AG10803 (cell line): ENCODE data around the gene SOWAHB.

ENCODE experiments used
- DNase-seq: peaks from one replicate; pipeline ENCODE4 v3.0.0; 2010; ENCODE audit warnings: low read depth
- H3K4me3 ChIP-seq: 2 replicates; pipeline ENCODE4 v1.5.1; 2011; ENCODE audit warnings: mild to moderate bottlenecking, low read length, control low read depth
- CTCF ChIP-seq: conservative IDR thresholded peaks from 2 replicates; pipeline ENCODE4 v1.5.1; 2011; ENCODE audit warnings: mild to moderate bottlenecking, low read length, control low read depth, inconsistent platforms

The SOWAHB gene

DNA sequence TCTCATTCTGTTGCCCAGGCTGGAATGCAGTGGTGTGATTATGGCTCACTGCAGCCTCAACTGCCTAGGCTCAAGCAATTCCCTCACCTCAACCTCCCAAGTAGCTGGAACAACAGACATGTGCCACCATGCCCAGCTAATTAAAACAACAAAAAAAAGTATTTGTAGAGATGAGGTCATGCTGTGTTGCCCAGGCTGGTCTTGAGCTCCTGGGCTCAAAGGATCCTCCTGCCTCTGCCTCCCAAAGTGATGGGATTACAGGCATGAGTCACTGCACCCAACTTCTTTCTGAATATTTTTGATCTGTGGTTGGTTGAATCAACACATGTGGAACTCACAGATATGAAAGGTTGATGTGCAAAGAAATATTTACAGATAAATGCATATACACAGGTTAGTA, 33.1 kb upstream of the SOWAHB start:
- TF ChIP-seq CTCF, result no peak
- DNase-seq, result no peak
- no peak overlapping the region for H3K4me3 ChIP-seq

DNA sequence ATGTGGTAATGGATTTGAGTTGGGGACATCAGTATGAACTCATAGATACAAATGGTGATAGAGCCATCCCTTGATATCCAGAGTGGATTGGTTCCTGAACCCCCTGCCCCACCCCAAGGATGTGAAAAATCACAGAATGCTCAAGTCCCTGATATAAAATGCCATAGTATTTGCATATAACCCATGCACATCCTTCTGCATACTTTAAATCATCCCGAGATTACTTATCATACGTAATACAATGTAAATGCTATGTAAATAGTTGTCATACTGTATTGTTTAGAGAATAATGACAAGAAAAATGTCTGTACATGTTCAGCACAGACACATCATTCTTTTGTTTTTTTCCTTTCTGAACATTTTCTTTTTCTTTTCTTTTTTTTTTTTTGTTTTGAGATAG, 32.7 kb upstream of the SOWAHB start:
- H3K4me3 ChIP-seq, result no peak overlapping the region
- no peak for TF ChIP-seq CTCF
- no peak for DNase-seq

GRCh38 chr4:76926841-76927240, 28.9 kb upstream of the SOWAHB start:
- TF ChIP-seq CTCF, result no peak
- DNase-seq, result no peak
- no peak overlapping the region for H3K4me3 ChIP-seq

DNA sequence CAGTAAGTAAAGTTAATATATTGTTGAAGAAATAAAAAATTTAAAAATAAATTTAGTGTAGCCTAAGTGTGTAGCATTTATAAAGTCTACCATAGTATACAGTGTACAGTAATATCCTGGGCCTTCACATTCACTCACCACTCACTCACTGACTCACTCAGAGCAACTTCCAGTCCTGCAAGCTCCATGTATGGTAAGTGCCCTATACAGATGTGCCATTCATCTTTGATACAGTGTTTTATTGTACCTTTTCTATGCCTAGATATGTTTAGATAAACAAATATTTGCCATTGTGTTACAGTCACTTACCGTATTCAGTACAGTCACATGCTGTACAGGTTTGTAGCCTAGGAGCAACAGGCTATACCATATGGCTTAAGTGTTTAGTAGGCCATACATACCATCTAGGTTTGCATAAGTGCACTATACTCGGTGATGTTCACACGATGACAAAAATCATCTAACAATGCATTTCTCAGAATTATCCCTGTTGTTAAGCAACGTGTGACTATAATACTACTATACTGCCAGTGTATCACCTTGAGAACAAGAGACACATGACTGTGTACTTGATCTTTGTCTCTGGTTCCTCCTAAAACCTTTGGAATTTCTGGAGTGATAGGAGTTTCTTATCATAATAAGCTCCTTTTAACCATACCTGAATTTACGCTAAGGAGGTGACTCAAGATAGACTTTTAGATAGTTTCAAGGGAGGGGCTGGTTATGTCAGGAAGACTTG, 25.8 kb upstream of the SOWAHB start:
- TF ChIP-seq CTCF, result no peak
- no peak for DNase-seq
- H3K4me3 ChIP-seq, result no peak overlapping the region

- TF ChIP-seq CTCF, result no peak
- no peak overlapping the region for H3K4me3 ChIP-seq
- no peak for DNase-seq
Measured at GRCh38 chr4:76920715-76921114, 22.8 kb upstream of the SOWAHB start.

GRCh38 chr4:76909711-76910110, 11.8 kb upstream of the SOWAHB start:
- TF ChIP-seq CTCF, result no peak
- H3K4me3 ChIP-seq, result no peak overlapping the region
- no peak for DNase-seq

DNA sequence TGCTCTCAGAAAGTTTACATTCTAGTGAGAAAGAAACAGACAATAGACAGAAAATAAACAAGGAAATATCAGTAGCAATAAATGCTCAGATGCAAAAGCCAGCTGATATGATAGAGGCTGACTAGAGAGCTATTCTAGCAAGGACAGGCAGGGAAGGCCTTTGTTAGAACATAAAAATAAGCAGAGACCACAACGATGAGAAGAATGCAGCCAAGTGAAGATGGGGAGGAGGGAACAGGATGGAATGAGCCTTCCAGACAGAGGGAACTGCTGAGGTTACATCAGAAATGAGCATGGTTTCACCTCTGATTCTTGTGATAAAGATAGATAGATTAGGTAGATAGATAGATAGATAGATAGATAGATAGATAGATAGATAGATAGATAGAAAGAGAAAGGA, 7.6 kb upstream of the SOWAHB start:
- TF ChIP-seq CTCF, result no peak
- no peak overlapping the region for H3K4me3 ChIP-seq
- peak; percentile 90 for DNase-seq
